ENCODE results near the gene BUD31. TPM values are rescaled to one million over a fixed set of nuclear protein-coding genes. Genes with fewer than 3 reads are reported as not detected.
"Not testable (repeated sequence)": the region's sequence is repeated elsewhere in the genome, so short reads cannot be mapped to it uniquely, and the experiment has no call there.

The BUD31 gene
- total RNA-seq, 1 experiment from 2014 or later, result 74.9 TPM

DNA sequence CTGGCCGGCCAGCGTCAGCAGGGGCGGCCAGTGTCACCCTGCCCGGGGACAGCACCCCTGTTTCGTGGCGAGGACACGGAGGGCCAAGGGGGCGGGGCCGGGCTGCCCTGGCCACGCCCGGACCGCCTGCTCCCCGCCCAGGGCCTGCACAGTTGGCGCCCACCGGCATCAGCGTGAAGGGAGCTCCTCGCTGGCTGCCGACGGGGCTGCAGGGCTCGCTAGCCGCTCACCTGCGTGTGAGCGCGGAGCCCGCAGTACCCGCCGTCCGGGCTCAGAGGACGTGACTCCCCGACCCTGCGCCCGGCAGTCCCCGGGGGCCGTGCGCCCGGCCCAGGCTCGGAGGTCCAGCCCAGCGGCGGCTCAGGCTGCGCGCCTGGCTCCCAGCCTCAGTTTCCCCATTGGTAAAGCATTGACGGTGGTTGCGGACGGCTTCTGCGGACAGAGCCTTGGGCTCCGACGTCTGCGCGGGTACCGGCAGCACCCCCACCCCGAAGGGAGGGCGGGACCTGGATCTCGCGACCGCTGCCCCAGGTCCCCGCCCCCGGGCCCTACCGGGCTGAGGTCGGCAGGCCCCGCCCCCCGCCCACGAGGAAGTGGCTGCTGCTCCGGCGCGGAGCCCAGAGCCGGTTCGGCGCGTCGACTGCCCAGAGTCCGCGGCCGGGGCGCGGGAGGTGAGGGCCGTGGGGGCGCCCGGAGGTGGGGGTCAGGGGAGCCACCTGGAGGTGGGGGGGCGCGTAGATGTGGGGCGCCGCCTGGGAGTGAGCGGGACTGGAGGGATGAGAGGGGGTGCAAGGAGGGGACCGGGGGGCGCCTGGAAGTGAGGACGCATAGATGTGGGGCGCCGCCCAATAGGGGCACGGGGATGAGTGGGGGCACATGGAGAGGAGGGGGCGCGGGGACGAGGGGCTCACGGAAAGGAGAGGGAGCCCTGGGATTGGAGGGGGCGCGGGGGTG, 34.4 kb upstream of the BUD31 start, which contains the start of gene ARPC1B:
ARPC1B (plus strand) TSS at position 620 of the 954 bp plus-strand sequence. CDS start 10,985 bp downstream, outside the sequence.
- H3K36me3 ChIP-seq (replicated peaks; ENCODE audit: control insufficient read depth, insufficient read depth, low read length), result no peaks in the 10 kb centered on the region
- H3K27me3 ChIP-seq (ENCODE audit: control insufficient read depth, insufficient read depth, low read length), result no peaks in the 10 kb centered on the region; the same call in 1 of the 2 replicates

DNA sequence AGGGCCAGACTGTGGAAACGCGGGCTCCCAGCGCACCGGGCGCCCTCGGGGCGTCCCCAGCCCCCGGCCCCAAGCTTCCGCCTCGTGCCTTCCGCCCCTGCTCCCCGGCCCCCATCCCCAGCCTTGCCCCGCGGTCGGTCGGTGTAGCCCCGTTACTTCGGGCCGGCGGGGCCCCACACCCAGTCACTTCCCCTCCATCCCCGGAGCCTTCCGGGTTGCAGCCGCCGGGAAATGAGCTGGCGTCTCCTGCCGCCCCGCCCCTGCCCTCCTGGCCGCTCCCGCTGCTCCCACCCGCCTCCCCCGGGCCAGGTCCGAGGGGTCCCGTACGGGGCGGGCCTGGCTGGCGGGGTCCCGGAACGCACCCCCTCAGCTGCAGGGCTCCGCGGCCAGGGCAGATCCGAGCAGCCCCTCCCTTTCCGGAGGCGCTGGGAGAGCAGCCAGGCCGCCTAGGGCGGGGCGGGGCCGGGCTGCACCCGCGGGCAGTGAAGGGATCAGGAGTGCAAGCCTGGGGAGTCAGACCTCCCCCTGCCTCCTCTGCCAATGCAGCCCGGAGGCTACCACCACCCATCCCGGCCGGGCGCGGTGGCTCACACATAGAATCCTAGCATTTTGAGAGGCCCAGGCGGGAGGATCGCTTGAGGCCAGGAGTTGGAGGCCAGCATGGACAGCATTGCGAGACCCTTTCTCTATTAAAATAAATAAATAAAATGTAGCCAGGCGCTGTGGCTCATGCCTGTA, 33.5 kb upstream of the BUD31 start:
- Histone ChIP-seq H3K27me3 (ENCODE audit: control insufficient read depth, insufficient read depth, low read length) (no peaks in the 10 kb centered on the region; the same call in 1 of the 2 replicates), H3K4me3 (ENCODE audit: insufficient read depth, low read depth, low read length) (peak overlapping the region; percentile 95)

More for the DNA sequence above, 34.4 kb upstream of the BUD31 start, which contains the start of gene ARPC1B:
- peak within 1 kb of the TSS; percentile 95 for H3K4me3 ChIP-seq (ENCODE audit: insufficient read depth, low read depth, low read length)
- peak; percentile 99 for DNase-seq

DNA sequence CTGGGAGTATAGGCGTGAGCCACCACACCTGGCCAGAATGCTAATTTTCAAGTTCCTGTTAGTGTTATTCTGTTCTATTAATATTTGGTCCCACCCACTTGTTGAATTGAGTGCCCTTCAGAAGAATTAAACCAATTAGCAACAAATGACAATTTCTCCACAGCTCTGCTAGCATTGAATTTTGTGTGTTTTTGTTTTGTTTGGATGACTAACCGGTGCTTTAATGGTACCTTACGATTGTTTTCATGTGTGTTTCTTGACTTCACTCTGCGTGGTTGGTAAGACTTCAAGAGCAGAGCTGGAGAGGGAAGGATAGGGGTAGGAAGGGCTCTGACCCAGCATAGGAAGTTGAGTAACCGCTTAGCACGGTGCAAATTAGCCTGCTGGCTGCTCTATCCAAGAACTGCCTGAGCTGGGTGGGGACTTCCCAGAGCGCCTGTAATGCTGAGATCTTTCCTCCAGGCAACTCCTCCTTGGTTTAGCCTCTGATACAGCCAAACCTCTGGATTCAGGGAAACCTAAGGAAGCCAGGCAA, 29.7 kb upstream of the BUD31 start:
- Histone ChIP-seq H3K27me3 (ENCODE audit: control insufficient read depth, insufficient read depth, low read length) (no peaks in the 10 kb centered on the region), H3K4me3 (ENCODE audit: insufficient read depth, low read depth, low read length) (no peak overlapping the region), H3K36me3 (replicated peaks; ENCODE audit: control insufficient read depth, insufficient read depth, low read length) (peaks cover 2% of the 10 kb centered on the region; the same call in 1 of the 2 replicates)
- DNase-seq, result peak; percentile 67

More for the DNA sequence above, 33.5 kb upstream of the BUD31 start:
- no peaks in the 10 kb centered on the region for H3K36me3 ChIP-seq (replicated peaks; ENCODE audit: control insufficient read depth, insufficient read depth, low read length)
- peak; percentile 95 for DNase-seq

DNA sequence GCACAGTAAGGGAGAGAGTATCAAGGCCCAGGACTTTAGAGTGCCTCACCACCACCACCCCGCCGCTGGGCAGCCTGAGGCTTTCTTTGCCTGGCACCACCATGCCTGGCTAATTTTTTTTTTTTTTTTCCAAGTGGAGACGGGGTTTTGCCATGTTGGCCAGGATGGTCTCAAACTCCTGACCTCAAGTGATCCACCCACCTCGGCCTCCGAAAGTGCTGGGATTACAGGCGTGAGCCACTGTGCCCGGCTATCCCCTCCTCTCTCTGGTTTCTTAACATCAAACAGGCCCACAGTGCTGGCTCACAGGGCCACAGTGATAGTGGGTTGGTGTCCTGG, 29.1 kb upstream of the BUD31 start:
- not testable (repeated sequence) for H3K27me3 ChIP-seq (ENCODE audit: control insufficient read depth, insufficient read depth, low read length); H3K4me3 ChIP-seq (ENCODE audit: insufficient read depth, low read depth, low read length); H3K36me3 ChIP-seq (replicated peaks; ENCODE audit: control insufficient read depth, insufficient read depth, low read length); DNase-seq

DNA sequence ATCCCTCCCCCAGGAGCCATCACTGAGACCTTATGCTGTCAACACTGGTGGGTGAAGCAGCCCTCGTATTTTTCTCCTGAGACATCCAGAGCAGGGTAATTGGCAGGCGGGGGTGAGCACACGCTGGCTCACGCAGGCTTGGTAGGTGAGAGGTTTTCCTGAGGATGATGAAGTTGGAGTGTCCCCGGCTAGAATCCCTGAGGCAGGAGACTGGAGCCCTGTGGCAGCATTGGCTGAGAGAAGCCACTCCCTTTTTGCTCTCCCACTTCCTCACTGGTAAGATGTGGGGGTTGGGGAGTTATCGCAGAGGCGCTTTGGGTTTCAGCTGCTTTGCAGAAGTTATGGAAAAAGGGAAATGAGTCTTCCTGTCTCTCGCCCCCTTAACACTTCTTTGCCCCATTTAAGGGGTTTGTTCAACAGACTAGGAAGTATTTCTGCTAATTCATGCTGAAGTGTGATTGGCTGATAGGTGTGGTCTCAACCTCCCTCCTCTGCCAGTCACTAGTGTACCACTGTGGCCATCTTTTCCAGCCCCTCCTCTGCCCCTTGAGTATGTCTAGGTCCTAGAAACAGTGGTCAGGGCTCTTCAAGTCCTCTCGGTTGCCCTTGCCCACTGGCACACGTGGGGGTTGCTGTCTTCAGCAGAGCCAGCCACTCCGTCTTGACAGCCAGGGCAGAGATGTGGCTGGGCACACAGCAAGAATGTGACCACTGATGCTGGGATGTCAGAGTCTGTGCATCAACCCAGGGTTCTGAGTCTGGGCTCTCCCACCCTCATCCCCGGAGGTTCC, 28.5 kb upstream of the BUD31 start:
- Histone ChIP-seq H3K36me3 (replicated peaks; ENCODE audit: control insufficient read depth, insufficient read depth, low read length) (peaks cover 2% of the 10 kb centered on the region; the same call in 1 of the 2 replicates), H3K4me3 (ENCODE audit: insufficient read depth, low read depth, low read length) (no peak overlapping the region), H3K27me3 (ENCODE audit: control insufficient read depth, insufficient read depth, low read length) (no peaks in the 10 kb centered on the region)
- DNase-seq, result peak; percentile 60

DNA sequence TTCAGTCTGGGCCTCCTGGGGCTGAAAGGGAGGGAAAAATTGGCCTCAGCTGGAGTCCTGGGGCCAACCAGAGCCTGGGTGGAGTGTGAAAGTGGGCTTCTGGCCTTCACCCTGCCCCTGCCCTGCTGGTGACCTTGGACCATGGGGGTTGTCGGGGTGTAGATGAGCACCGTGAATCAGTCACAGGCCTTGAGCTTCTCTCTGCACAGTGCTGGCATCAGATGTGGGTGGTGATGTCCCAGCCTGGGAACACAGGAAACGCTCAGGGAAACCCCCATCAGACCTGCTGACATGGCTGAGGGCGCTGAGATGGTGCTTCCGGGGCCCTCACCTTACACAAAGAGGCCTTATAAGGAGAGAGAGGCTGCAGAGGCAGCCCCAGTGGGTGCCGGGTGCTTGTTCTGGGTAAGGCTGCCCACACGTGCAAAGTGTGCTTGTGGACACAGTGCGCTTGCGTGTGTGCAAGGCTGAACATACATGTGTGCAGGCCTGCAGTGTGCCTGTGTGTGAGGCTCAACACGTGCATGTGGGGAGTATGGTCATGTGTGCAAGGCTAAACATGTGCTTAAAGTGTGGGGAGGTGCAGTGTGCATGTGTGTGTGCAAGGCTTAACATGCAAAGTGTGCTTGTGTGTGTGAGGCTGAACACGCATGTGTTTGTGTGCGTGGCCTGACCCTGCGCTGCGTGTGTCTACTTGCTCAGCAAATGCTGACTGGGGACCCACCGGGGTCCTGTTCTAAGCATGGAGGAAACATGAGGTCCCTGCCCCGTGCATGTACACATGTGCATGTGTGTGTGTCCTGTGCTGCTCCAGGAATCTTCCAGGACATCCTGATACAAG, 27.7 kb upstream of the BUD31 start:
- H3K27me3 ChIP-seq (ENCODE audit: control insufficient read depth, insufficient read depth, low read length), result no peaks in the 10 kb centered on the region

DNA sequence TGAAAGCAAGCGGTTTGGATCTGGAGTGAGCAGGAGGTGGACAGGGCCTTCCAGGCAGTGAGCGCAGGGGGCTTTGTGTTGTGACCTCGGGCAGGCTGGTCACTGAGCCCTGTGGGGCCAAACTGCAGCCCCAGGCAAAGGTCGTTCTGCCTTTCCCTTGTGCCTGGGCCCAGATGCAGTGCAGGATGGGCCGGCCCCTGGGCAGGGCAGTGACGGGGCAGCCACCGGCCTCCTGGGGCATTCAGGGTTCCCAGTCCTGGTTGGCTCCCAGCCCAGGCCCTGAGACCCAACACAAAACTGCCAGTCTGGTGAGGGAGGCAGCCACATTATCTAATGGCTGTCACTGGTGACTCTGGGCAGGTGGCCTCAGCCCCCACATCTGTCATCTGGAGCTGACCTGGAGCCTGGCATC, 27.1 kb upstream of the BUD31 start:
- peak; percentile 43 for DNase-seq
- peaks cover 2% of the 10 kb centered on the region; the same call in 1 of the 2 replicates for H3K36me3 ChIP-seq (replicated peaks; ENCODE audit: control insufficient read depth, insufficient read depth, low read length)

More for the DNA sequence above, 27.7 kb upstream of the BUD31 start:
- Histone ChIP-seq H3K4me3 (ENCODE audit: insufficient read depth, low read depth, low read length) (no peak overlapping the region), H3K36me3 (replicated peaks; ENCODE audit: control insufficient read depth, insufficient read depth, low read length) (peaks cover 2% of the 10 kb centered on the region; the same call in 1 of the 2 replicates)
- no peak for DNase-seq

DNA sequence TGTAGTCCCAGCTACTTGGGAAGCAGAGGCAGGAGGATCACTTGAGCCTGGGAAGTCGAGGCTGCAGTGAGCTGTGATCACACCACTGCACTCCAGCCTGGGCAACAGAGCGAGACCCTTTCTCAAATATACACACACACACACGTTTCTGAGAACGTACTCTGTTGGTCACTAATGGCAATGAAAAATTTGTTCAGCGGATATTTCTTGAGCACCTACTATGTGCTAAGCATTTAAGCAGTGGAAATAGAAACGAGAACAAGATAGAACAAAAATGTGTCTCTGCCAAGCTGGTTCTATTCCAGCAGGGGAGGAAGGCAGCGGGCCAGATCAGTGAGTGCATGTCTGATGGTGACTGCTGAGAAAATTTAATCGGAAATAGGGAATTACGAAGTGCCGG, 25.6 kb upstream of the BUD31 start:
- Histone ChIP-seq H3K27me3 (ENCODE audit: control insufficient read depth, insufficient read depth, low read length) (no peaks in the 10 kb centered on the region), H3K4me3 (ENCODE audit: insufficient read depth, low read depth, low read length) (no peak overlapping the region), H3K36me3 (replicated peaks; ENCODE audit: control insufficient read depth, insufficient read depth, low read length) (peaks cover 7% of the 10 kb centered on the region)
- no peak for DNase-seq

More for the DNA sequence above, 27.1 kb upstream of the BUD31 start:
- no peak overlapping the region for H3K4me3 ChIP-seq (ENCODE audit: insufficient read depth, low read depth, low read length)
- H3K27me3 ChIP-seq (ENCODE audit: control insufficient read depth, insufficient read depth, low read length), result no peaks in the 10 kb centered on the region

DNA sequence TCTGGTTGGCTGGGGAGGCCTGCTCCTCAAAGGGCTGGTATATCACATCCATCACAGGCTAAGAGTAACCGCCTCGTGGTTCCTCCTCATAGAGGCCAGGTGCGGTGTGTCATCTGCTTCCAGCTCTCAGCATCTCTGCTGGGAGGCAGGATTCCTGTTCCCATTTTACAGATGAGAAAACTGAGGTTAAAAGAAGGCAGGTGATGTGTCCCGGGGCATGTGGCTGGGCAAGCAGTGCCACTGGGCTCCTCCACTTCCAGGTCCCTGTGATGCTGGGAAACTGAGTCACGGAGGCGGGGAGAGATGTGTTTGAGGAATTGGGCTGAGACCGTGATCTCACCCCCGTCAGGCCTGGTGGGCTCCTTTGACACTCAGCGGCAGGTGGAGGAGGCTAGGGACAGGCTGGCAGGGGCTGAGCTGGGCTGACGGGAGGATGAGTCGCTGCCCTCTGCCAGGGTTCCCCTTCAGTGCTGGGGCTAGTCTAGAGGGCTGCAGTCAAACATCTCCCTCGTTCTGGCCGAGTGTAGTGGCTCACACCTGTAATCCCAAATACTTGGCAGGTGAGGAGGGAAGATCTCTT, 24.9 kb upstream of the BUD31 start:
- Histone ChIP-seq H3K27me3 (ENCODE audit: control insufficient read depth, insufficient read depth, low read length) (no peaks in the 10 kb centered on the region), H3K36me3 (replicated peaks; ENCODE audit: control insufficient read depth, insufficient read depth, low read length) (peaks cover 10% of the 10 kb centered on the region)
- no peak for DNase-seq

DNA sequence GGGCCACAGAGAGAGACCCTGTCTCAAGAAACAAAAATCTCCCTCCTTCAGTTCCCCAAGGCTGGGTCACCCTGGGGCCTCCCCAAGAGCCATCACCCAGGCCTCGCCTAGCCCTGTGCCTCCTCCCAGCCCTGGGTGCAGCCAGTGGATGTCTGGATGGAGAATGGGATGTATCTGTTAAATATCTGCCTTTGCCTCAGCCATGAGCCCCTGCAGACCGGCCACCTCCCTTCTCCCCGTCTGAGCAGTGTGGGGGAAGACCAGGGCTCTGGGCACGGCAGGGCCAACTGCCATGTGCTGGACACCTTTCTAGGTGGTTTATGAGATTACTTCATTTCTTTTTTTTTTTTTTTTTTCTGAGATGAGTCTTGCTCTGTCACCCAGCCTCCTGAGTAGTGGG, 24.2 kb upstream of the BUD31 start:
- peak; percentile 35 for DNase-seq
- Histone ChIP-seq H3K36me3 (replicated peaks; ENCODE audit: control insufficient read depth, insufficient read depth, low read length) (peaks cover 12% of the 10 kb centered on the region), H3K4me3 (ENCODE audit: insufficient read depth, low read depth, low read length) (no peak overlapping the region), H3K27me3 (ENCODE audit: control insufficient read depth, insufficient read depth, low read length) (no peaks in the 10 kb centered on the region)

More for the DNA sequence above, 24.9 kb upstream of the BUD31 start:
- H3K4me3 ChIP-seq (ENCODE audit: insufficient read depth, low read depth, low read length), result no peak overlapping the region

DNA sequence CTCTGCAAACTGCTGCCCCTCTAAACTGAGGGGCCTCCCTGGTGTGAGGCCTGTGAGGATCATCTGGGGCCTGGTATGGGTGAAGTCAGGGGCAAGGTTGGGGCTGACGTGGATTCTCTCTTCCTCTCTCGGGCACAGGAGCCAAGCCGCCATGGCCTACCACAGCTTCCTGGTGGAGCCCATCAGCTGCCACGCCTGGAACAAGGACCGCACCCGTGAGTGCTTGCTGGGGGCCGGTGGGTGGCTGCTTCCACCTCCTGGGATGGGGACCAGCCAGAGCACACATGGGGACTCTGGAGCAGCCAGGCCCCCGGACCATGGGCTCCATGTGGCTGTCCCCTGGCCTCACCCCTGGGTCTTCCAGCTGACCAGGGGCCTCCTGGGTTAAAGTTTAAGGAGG, 23.2 kb upstream of the BUD31 start:
- Histone ChIP-seq H3K27me3 (ENCODE audit: control insufficient read depth, insufficient read depth, low read length) (no peaks in the 10 kb centered on the region), H3K4me3 (ENCODE audit: insufficient read depth, low read depth, low read length) (no peak overlapping the region), H3K36me3 (replicated peaks; ENCODE audit: control insufficient read depth, insufficient read depth, low read length) (peaks cover 18% of the 10 kb centered on the region)
- DNase-seq, result peak; percentile 30

DNA sequence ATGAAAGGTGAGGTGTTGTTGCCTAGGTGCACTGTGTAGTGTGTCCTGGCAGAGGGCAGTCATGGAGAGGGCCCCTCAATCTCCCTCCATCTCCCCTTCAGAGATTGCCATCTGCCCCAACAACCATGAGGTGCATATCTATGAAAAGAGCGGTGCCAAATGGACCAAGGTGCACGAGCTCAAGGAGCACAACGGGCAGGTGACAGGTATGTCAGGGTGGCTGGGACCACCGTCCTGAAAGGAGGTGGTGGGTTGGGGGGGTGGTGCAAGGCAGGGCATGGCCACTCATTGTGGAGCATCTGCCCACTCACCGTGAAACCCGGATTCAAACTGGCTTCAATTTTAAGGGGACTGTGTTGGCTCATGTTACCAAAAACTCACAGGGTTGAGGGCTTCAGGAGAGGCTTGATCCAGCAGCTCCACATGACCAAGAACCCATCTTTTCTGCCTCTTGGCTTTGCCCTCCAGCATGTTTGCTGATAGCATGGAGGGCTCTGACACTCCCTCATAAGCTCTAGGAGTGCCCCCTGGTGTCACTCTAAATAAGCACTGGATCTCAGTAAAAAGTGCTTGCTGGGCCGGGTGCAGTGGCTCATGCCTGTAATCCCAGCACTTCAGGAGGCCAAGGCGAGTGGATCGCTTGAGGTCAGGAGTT, 22.1 kb upstream of the BUD31 start:
- peak; percentile 72 for DNase-seq
- H3K36me3 ChIP-seq (replicated peaks; ENCODE audit: control insufficient read depth, insufficient read depth, low read length), result peaks cover 21% of the 10 kb centered on the region
- no peaks in the 10 kb centered on the region for H3K27me3 ChIP-seq (ENCODE audit: control insufficient read depth, insufficient read depth, low read length)
- no peak overlapping the region for H3K4me3 ChIP-seq (ENCODE audit: insufficient read depth, low read depth, low read length)
